HG03108 (cell line): Measurements from ENCODE around the gene KCTD4.

ENCODE experiments used
- ATAC-seq: cut with Tn5 transposase; IDR thresholded peaks from one replicate; pipeline ENCODE4 v1.9.1; 2021; ENCODE audit warnings: moderate library complexity; ENCODE audit not compliant: unreplicated experiment

Gene KCTD4

DNA sequence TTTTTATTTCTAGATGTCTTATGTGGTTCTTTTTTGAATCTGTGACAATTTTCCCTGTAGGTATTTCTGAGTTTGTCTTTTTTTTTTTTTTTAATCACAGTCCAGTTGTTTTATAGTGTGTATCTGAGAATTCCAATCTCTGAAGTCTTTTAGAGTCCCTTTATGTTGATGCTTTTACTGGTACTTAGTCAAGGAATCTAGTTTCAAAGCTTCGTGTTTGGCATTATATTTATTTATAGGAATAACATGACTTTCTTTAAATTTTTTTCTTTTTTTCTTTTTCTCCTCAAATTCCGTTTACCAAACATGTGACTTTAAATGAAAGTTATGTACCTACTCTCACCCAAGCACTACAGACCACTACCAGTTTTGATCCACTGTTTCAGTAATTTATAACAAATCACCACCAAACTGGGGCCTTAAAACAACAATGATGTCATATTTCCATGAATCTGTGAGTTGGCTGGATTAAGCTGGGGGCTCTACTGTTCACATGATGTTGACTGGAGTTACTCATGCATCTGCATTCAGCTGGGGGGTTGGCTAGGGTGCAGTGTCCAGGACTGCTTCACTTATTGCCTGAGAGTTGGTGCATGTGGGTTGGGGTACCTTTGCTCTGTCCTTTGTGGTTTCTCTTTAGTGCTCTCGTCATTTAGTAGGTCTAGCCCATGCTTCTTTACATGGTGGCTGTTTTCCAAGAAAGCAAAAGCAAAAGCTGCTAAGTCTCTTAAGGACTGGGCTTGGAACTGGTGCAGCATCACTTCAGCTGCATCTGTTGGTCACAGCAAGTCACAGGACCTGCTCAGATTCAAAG, 22.3 kb downstream of the KCTD4 start:
- ATAC-seq, result no peak

- ATAC-seq, result no peak
Measured at GRCh38 chr13:45174478-45174877, 26.4 kb downstream of the KCTD4 start.

GRCh38 chr13:45168555-45168930, 32.3 kb downstream of the KCTD4 start:
- ATAC-seq, result no peak

DNA sequence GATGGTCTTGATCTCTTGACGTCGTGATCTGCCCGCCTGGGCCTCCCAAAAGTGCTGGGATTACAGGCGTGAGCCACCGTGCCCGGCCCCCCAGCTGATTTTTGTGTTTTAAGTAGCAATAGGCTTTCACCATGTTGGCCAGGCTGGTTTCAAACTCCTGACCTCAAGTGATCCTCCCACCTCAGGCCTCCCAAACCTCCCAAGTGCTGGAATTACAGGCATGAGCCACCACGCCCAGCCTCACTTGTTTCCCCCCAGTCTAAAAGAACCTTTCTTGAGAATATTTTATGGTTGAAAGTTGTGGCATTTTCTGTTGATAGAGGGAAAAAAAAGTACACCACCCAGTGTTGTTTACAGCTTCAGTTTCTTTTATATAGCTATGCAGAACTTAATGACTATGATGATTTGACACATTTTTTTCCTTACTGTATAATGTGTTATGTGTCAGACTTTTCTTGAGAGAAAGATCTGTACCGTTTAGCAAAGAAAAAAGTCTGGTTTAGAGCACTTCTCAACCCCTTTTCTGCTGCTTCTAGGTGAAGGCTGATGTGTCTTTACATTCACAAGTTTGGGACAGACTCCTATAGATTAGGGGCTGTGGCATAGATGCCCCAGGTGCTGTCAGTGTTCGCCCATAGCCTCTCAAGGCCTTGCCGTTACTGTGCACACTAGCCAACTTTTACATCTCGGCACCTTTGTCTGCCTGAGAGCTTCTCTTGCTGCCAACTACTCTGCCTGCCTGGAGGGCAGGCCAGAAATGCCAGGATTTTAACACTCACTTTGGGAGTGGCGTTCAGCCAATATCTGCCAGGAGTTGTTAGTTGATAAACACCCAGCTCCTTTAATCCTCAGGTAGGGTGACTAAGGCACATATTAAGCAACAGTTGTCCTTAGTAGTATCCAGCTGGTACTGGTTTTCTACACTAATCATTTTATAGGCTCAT, 33.0 kb downstream of the KCTD4 start:
- ATAC-seq, result no peak

DNA sequence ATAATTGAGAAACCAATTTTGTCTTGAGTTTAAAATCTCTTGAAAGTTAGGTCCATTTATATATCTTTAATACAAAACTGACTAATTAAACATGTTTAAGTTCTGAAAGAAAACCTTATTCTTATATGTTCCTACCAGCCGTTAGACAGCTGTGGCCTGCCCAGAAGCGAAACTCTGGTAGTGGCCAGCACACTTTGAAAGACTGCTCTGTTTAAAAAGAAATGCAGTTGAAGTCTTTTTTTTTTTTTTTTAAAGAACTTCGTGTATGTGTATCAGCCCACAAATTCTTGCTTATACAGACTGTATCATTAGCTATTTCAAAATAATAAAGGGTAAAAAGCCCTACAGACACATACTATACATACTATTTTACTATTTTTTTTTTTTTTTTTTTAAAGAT, 34.0 kb downstream of the KCTD4 start:
- no peak for ATAC-seq

DNA sequence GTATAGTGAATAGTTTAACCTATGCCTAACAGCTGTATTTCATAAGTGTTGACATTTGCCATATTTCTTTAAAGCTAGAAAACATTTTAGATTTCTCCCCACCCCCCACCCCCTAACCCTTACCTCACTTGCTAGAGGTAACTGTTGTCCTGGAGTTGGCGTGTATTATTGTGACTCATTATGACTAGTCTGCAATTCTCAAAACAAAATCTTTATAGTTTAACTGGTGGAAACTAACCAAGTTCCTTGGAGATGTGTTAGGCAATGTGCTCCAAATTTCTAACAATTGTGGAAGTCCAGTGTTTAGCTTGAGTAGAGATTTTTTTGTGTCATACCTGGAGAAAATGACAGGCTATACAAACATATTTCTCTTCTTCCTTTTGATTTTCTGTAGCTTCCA, 38.0 kb downstream of the KCTD4 start:
- ATAC-seq, result no peak

GRCh38 chr13:45162194-45162593, 38.7 kb downstream of the KCTD4 start:
- no peak for ATAC-seq

DNA sequence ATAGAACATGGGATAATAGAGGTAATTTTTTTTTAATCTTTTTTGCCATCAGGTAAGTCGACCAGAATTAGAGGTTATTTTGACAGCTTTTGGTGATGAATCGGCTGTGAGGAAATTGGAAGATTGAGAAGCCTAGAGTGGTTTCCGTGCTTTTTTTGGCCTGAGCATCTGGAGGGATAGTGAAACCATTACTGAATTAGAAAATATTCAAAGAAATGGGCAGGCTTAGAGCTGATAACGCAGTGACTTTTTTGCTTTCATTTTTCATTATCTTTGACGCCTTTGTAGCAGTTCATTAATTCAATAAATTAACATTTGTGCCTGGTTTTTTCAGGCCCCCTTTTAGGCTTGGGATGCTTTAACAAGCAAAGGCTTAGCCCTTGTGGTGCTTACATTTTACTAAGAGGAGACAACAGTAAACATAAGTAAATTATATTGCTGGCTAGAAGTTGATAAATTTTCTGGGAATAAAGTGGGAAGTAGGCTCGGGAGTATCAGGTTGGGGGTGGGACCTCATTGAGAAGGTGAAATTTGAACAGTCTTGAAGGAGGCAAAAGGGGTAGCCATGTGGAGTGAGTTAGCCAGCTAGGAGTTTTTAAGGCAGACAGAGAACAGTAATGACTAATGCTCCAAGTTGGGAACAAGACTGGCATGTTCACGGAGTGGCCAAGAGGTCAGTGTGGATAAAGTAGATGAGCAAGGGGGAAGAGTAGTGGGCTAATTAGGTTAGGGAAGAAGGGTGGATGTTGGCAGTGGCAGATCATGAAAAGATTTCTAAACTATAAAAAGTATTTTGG, 44.1 kb downstream of the KCTD4 start:
- no peak for ATAC-seq

DNA sequence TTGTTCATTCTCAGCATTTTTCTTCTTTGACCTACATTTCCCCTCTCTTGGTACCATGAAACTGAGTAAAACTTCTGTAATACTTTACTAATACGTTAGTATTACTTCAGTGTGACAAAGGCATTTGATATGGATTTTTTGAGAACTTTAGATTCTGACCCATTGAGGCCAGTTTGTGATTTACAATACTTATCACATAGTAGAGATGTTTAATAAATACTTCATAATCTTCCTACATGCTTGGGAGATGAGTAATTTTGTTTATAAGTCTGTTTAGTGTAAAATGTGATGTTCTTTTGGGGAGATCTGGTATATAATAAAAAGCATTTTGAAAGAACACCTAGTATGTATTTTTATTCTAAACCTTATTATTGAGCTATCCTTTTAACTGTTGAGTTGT, 50.9 kb downstream of the KCTD4 start:
- ATAC-seq, result no peak

- ATAC-seq, result no peak
Measured at GRCh38 chr13:45143346-45143751, 57.5 kb downstream of the KCTD4 start.
